Measurements from ENCODE around the gene TENT4A.

GRCh38 chr5:6711409-6712141 is 1.7 kb upstream of the TENT4A start:
- TF ChIP-seq CTCF (IDR thresholded peaks at IDR 0.05) (no peak), POLR2A (IDR thresholded peaks at IDR 0.05) (no peak)
